GM19395 (cell line): ENCODE data around the gene FAIM.
"Not testable (repeated sequence)": the region's sequence is repeated elsewhere in the genome, so short reads cannot be mapped to it uniquely, and the experiment has no call there.

Experiments
- ATAC-seq: cut with Tn5 transposase; IDR thresholded peaks from one replicate; pipeline ENCODE4 v1.9.1; 2021; ENCODE audit warnings: mild to moderate bottlenecking, moderate library complexity; ENCODE audit not compliant: unreplicated experiment

Gene FAIM

GRCh38 chr3:138600100-138600745 lies 8.3 kb upstream of the FAIM start:
- no peak for ATAC-seq

GRCh38 chr3:138601661-138602060 lies 6.9 kb upstream of the FAIM start:
- ATAC-seq, result not testable (repeated sequence)

- not testable (repeated sequence) for ATAC-seq
Measured at GRCh38 chr3:138604106-138604595, 4.4 kb upstream of the FAIM start.

- ATAC-seq, result no peak
Measured at GRCh38 chr3:138609898-138610266, 1.3 kb downstream of the FAIM start.

- no peak for ATAC-seq
Measured at GRCh38 chr3:138615462-138615861, 6.9 kb downstream of the FAIM start.

GRCh38 chr3:138620431-138620830 lies 11.9 kb downstream of the FAIM start:
- ATAC-seq, result no peak

GRCh38 chr3:138624518-138624917 lies 15.9 kb downstream of the FAIM start:
- ATAC-seq, result no peak

- ATAC-seq, result no peak
Measured at GRCh38 chr3:138625707-138626365, 17.3 kb downstream of the FAIM start.

- ATAC-seq, result no peak
Measured at GRCh38 chr3:138629526-138629925, 21.0 kb downstream of the FAIM start.

- ATAC-seq, result no peak
Measured at GRCh38 chr3:138638641-138639040, 30.1 kb downstream of the FAIM start.

- no peak for ATAC-seq
Measured at GRCh38 chr3:138640537-138640936, 32.0 kb downstream of the FAIM start.

GRCh38 chr3:138642226-138642926 lies 33.8 kb downstream of the FAIM start:
- ATAC-seq, result no peak

GRCh38 chr3:138642927-138643253 lies 34.3 kb downstream of the FAIM start:
- ATAC-seq, result no peak

- ATAC-seq, result no peak
Measured at GRCh38 chr3:138646008-138646407, 37.4 kb downstream of the FAIM start.

GRCh38 chr3:138646513-138646912 lies 37.9 kb downstream of the FAIM start:
- no peak for ATAC-seq

- no peak for ATAC-seq
Measured at GRCh38 chr3:138649134-138649533, 40.6 kb downstream of the FAIM start.

- ATAC-seq, result no peak
Measured at GRCh38 chr3:138653567-138653966, 45.0 kb downstream of the FAIM start.

GRCh38 chr3:138657508-138657907 lies 48.9 kb downstream of the FAIM start:
- no peak for ATAC-seq

GRCh38 chr3:138668107-138668506 lies 59.5 kb downstream of the FAIM start:
- no peak for ATAC-seq

GRCh38 chr3:138670407-138670806 lies 61.8 kb downstream of the FAIM start:
- no peak for ATAC-seq

- no peak for ATAC-seq
Measured at GRCh38 chr3:138673641-138674530, 65.3 kb downstream of the FAIM start.
